Parathyroid adenoma (tissue), 2 donors: ENCODE results near the gene C1S.

ENCODE experiments used
- H2AFZ ChIP-seq: fragments of 300-600 bp; sonication (generic); one replicate; pipeline ENCODE4 v1.7.0; 2017; ENCODE audit warnings: antibody characterized with exemption, mild to moderate bottlenecking
- H3K27ac ChIP-seq: fragments of 300-600 bp; sonication (generic); one replicate; pipeline ENCODE4 v1.7.0; 2017
- H3K27me3 ChIP-seq: fragments of 300-600 bp; sonication (generic); one replicate; pipeline ENCODE4 v1.7.0; 2017; ENCODE audit warnings: low read length; ENCODE audit not compliant: control insufficient read depth, insufficient read depth
- H3K36me3 ChIP-seq: fragments of 300-600 bp; sonication (generic); one replicate; pipeline ENCODE4 v1.7.0; 2017; ENCODE audit warnings: low read length; ENCODE audit not compliant: control insufficient read depth, insufficient read depth
- H3K4me1 ChIP-seq: fragments of 300-600 bp; sonication (generic); one replicate; pipeline ENCODE4 v1.7.0; 2017; ENCODE audit warnings: control low read depth
- H3K4me2 ChIP-seq: fragments of 300-600 bp; sonication (generic); one replicate; pipeline ENCODE4 v1.7.0; 2017; ENCODE audit warnings: low read length
- H3K4me3 ChIP-seq: fragments of 300-600 bp; sonication (generic); one replicate; pipeline ENCODE4 v1.7.0; 2017; ENCODE audit warnings: low read depth, low read length
- H3K79me2 ChIP-seq: fragments of 300-600 bp; sonication (generic); one replicate; pipeline ENCODE4 v1.7.0; 2017; ENCODE audit warnings: control low read depth
- H3K9ac ChIP-seq: fragments of 300-600 bp; sonication (generic); one replicate; pipeline ENCODE4 v1.7.0; 2017; ENCODE audit warnings: mild to moderate bottlenecking
- H3K9me3 ChIP-seq: fragments of 300-600 bp; sonication (generic); one replicate; pipeline ENCODE4 v1.7.0; 2017; ENCODE audit warnings: low read length; ENCODE audit not compliant: control insufficient read depth
- CTCF ChIP-seq: fragments of 300-600 bp; sonication (generic); IDR thresholded peaks from one replicate; pipeline ENCODE4 v1.7.0; 2017; ENCODE audit warnings: antibody characterized with exemption, mild to moderate bottlenecking
- donor health status: primary hyperparathyroidism.

C1S gene

GRCh38 chr12:7112041-7112440 lies 51.5 kb downstream of the C1S start:
- no peak overlapping the region for H3K4me3 ChIP-seq
- peaks cover 4% of the 10 kb centered on the region for H3K4me1 ChIP-seq
- H2AFZ ChIP-seq: no peak overlapping the region
- no peak for TF ChIP-seq CTCF
- no peaks in the 10 kb centered on the region for H3K36me3 ChIP-seq
- no peaks in the 10 kb centered on the region for H3K9me3 ChIP-seq
- H3K27ac ChIP-seq: no peak overlapping the region
- peaks cover 2% of the 10 kb centered on the region for H3K79me2 ChIP-seq
- H3K4me2 ChIP-seq: no peak overlapping the region
- no peak overlapping the region for H3K9ac ChIP-seq
- no peaks in the 10 kb centered on the region for H3K27me3 ChIP-seq

GRCh38 chr12:7113389-7113871 lies 52.9 kb downstream of the C1S start:
- no peaks in the 10 kb centered on the region for H3K36me3 ChIP-seq
- H3K9ac ChIP-seq: no peak overlapping the region
- no peak overlapping the region for H2AFZ ChIP-seq
- H3K4me2 ChIP-seq: no peak overlapping the region
- no peak overlapping the region for H3K4me3 ChIP-seq
- no peaks in the 10 kb centered on the region for H3K27me3 ChIP-seq
- no peaks in the 10 kb centered on the region for H3K9me3 ChIP-seq
- H3K27ac ChIP-seq: no peak overlapping the region
- peaks cover 4% of the 10 kb centered on the region for H3K4me1 ChIP-seq
- H3K79me2 ChIP-seq: no peaks in the 10 kb centered on the region
- peak; percentile 92 for TF ChIP-seq CTCF

GRCh38 chr12:7114008-7114407 lies 53.5 kb downstream of the C1S start:
- no peak overlapping the region for H3K4me3 ChIP-seq
- H3K79me2 ChIP-seq: no peaks in the 10 kb centered on the region
- TF ChIP-seq CTCF: no peak
- no peak overlapping the region for H2AFZ ChIP-seq
- no peaks in the 10 kb centered on the region for H3K9me3 ChIP-seq
- H3K27ac ChIP-seq: no peak overlapping the region
- no peak overlapping the region for H3K9ac ChIP-seq
- no peaks in the 10 kb centered on the region for H3K27me3 ChIP-seq
- H3K4me1 ChIP-seq: peaks cover 4% of the 10 kb centered on the region
- no peak overlapping the region for H3K4me2 ChIP-seq
- H3K36me3 ChIP-seq: no peaks in the 10 kb centered on the region

GRCh38 chr12:7114851-7115250 lies 54.3 kb downstream of the C1S start:
- no peaks in the 10 kb centered on the region for H3K79me2 ChIP-seq

More at GRCh38 chr12:7114851-7115250, 54.3 kb downstream of the C1S start:
- no peak overlapping the region for H3K9ac ChIP-seq
- no peak overlapping the region for H3K27ac ChIP-seq
- H3K9me3 ChIP-seq: no peaks in the 10 kb centered on the region
- H3K4me2 ChIP-seq: no peak overlapping the region
- H3K36me3 ChIP-seq: no peaks in the 10 kb centered on the region
- H3K4me3 ChIP-seq: no peak overlapping the region
- no peak for TF ChIP-seq CTCF
- no peak overlapping the region for H2AFZ ChIP-seq
- no peaks in the 10 kb centered on the region for H3K27me3 ChIP-seq
- no peaks in the 10 kb centered on the region for H3K4me1 ChIP-seq
